ENCODE data around the gene NELL2.

NELL2 gene

DNA sequence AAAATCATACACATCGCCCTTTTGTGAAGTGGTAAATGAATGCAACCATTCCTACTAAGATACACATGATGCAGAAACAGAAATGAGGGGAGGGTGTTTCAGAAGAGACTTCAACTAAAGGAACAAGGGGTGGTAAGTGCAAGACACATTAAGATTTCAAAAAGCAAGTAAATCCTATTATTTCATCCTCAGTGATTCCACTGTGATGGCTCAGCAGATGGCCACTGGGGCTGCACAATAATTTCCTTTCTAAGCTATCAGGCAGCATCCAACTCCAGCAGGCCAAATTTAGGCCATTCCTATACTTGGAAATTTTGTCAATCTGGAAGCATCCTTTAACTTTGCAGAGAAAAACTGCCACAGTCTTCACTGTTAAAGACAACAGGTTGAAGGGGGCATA is 272.4 kb downstream of the NELL2 start:
- FAIRE-seq, result no peak

DNA sequence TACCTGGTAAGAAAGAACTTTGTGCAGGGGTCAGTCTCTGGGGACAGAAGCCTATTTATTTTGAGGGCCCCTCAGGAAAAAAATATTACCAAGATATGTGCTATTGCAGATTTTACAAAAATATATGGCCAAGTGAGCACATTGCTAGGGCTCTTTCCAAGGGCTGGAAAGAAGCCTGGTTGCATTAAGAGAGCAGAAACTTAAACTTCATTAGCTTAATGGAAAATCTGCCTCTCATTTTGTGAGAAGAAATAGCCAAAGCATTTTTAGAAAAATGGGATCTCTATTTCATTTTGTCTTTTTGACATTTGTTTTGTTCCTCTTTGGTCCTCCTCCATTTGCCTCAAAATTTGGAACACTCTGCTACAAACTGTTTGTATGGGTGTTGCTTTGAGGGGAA is 283.5 kb downstream of the NELL2 start:
- no peak for FAIRE-seq

GRCh38 chr12:44589697-44590096 is 286.4 kb downstream of the NELL2 start:
- FAIRE-seq, result no peak

DNA sequence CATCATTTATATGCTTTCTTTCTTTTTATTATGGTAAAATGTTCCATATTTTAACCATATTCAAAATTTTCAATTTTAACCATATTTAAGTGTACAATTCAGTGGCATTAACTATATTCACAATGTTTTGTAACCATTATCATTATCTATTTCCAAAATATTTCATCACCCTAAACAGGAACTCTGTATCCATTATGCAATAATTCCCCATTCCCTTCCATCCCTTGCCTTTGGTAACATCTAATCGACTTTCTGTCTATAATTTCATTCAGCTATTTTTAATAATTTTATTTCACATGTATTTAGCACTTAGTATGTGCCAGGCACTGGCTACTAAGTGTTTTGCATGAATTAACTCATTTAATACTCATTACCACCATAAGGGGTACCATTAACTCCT is 287.5 kb downstream of the NELL2 start:
- no peak for FAIRE-seq

DNA sequence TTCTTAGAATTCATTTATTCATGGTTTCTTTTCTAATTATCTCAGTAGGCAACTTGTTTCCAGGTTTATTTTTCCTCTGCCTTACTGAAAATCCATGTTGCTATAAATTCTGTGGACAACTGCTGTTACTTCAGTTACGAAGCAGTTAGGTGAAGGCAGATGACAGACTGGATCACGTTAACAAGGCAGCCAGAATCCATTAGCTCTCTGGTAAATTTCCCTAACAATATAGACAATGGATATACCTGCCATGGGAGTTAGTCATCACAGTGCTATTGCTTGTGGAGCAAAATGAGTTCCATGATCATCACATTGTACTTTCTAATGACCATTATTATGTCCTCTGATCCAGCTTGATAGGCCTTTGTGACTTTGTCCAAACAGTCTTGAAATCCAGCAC is 291.5 kb downstream of the NELL2 start:
- FAIRE-seq, result no peak

- FAIRE-seq, result no peak
Measured at GRCh38 chr12:44582521-44582920, 293.6 kb downstream of the NELL2 start.

GRCh38 chr12:44581642-44582242 is 294.4 kb downstream of the NELL2 start:
- FAIRE-seq, result no peak

GRCh38 chr12:44574586-44574985 is 301.5 kb downstream of the NELL2 start:
- FAIRE-seq, result no peak

GRCh38 chr12:44573723-44574122 is 302.4 kb downstream of the NELL2 start:
- FAIRE-seq, result no peak

DNA sequence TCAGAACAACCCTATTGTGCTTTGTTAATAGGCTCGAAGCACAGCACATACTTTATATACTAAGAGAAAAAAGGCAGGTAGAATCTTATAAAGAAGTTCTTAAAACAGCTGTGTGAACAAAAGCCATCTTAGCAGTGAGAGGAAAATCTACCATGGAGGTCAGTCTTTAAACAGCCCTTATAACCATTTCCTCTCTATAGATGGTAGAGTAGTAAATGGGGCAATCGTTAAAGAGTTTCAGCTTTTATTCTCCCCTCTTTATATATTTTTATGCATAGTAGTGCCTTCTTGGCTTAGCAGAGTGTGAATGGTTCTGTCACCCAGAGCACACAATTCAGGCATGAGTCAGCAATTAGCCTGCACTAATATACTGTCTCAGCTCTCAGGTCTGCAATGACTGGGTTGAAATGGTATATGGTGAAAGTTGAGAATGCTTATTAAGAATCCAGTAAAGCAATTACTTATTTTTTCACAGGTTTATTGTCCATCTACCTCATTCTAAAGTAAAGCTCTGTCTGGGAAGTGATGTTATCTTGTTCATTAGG is 305.0 kb downstream of the NELL2 start:
- FAIRE-seq, result no peak

DNA sequence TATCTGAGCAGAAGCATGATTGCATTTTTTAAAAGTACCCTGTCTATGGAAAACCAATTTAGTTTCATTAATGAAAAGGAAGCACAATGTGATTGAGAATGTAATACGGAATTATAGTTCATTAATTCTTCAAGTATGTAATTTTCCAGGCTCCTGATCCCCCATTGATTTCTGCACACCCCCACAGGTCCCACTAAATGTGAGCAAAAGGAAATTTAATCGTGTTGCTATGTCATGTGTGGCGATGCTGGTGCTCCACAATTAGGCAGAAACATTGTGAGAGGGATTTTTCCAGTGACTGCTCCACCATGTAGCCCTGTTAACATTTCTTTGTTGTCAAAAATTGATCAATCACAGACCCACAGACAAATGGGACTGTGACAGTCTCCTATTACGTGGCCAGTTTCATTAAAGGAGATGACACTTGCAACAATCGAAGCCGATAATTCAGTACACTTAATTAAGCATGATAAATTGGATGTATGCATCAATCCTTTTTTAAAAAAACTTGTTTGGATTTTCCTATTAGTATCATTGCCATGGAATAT is 306.0 kb downstream of the NELL2 start:
- no peak for FAIRE-seq

DNA sequence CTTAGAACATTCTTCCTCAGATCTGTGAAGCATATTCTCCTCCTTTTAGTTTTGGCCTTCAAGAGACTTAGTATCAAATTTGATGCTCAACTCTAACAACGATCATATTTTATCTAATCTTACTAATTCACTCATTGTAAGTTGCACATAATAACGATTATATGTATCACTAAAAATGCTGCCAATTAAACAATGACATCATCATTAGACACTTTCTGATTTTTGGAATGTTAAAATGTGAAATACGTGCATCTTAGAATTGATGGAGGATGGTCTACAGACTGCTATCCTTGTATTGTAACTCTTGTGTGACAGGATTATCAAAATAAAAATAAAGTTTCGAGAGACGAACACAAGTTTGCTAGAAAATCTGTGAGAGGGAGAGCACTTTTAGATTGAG is 311.0 kb downstream of the NELL2 start:
- FAIRE-seq, result no peak

- no peak for FAIRE-seq
Measured at GRCh38 chr12:44563486-44563885, 312.6 kb downstream of the NELL2 start.

- FAIRE-seq, result no peak
Measured at GRCh38 chr12:44558340-44559100, 317.6 kb downstream of the NELL2 start.

GRCh38 chr12:44555454-44555853 is 320.7 kb downstream of the NELL2 start:
- FAIRE-seq, result no peak

- no peak for FAIRE-seq
Measured at GRCh38 chr12:44551631-44552030, 324.5 kb downstream of the NELL2 start.

- FAIRE-seq, result no peak
Measured at GRCh38 chr12:44550377-44550776, 325.7 kb downstream of the NELL2 start.

DNA sequence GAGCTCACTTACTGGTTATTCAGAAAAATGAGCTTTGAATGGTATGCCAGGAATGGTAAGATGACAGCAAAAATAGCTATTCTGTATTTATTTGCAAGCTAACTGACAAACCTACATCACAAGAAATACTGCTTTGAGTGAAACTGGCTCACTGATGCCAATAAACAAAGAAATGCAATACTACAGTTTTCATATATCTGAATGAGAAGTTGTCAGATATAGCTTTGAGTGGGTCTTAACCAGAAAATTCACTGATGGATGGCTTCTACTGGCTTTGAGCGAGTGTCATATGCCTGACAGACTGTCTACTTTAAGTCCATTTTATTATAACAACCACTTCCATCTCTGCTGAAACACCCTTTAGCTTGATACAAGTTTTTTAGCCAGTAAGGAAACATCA is 330.1 kb downstream of the NELL2 start:
- no peak for FAIRE-seq

DNA sequence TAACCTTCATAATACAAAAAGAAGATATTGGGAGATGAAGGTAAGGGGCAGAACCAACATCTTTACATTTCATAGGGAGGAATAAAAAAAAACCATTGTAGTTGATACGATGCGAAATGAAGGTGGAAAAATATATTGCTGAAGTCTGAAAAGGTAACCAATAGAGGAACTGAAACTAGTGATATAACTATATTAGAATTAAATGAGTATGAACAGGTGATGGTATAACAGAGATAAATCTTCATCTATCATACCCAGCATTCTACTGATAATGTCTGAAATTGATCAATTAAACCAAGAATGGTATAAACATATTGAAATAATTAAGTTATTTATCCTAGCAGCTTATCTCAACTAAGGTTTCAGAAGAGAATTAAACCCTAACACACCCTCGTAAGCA is 332.1 kb downstream of the NELL2 start:
- FAIRE-seq, result no peak

DNA sequence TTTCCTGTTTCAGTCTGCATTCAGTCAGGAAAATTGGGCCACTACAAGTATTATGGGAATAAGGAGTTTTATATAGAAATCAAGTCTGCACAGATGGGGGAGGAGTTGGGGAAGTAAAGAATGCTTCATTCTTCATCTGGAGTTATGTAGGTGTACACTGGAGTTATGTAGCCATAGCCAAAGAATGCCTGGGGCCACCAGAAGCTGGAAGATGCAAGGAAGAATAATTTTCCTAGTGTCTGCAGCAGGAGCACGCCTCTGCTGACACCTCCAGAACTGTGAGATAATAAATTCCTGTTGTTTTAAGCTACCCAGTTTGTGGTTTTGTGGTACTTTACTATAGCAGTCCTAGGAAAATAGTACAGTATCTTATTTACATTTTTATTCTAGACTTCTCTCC is 333.4 kb downstream of the NELL2 start:
- FAIRE-seq, result no peak

- FAIRE-seq, result no peak
Measured at GRCh38 chr12:44537354-44537753, 338.8 kb downstream of the NELL2 start.

DNA sequence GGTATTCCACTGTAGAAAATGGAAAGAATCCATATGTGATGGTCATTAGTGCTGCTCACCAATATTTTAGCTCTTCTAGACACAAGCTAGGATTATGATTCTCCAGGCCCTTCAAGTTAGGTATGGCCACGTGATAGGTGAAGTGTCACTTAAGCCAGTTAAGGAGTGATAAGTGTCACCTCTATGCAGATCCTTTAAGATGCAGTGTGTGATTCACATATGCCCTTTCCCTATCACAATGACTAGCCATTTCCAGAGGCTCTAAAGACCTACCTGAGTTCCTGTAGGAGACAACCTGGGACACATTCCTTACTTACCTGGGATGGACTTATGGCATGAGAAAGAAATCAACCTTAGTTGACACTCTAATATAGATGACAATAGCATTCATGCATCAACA is 343.2 kb downstream of the NELL2 start:
- FAIRE-seq, result no peak

DNA sequence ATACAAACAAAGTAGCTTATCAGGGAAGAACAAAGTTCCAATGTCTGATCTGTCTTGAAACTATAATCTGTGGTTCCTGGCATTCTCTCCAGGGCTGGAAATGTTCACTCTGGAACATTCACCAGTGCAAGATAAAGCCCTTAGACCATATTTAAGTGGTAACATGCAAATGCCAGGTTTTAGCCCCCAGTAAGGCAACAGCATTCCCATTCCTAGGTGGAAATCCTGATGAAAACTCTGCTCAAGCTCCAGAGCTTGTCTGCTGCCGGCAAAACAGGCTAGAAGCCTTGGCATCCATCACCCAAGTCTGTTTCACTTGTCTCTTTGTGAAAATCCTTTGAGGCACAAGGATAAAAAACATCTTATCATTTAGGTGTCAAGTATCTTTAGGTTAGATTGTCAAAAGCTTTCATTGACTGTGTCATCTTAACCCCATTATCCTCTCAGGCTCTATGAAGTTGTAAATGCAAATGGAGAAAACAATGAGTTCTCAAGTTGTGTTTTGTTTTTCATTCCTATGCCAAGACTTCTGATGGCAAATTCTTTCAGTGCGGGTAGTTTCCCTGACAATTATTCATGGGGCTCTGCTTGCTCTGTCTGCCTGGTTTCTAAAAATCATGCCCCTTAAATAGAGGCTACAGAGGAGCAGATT is 344.7 kb downstream of the NELL2 start:
- no peak for FAIRE-seq

Measured in colon (tissue), 2 donors.